Mucosa of stomach (tissue), 1 donor: Measurements from ENCODE around the gene TMEM269.

ENCODE experiments used
- H3K27me3 ChIP-seq: one replicate; pipeline ENCODE4 v1.7.0; 2013; ENCODE audit warnings: mild to moderate bottlenecking, low read length; ENCODE audit not compliant: control insufficient read depth, insufficient read depth
- H3K36me3 ChIP-seq: one replicate; pipeline ENCODE4 v1.7.0; 2013; ENCODE audit warnings: low read length; ENCODE audit not compliant: control insufficient read depth, insufficient read depth
- H3K4me1 ChIP-seq: one replicate; pipeline ENCODE4 v1.7.0; 2013; ENCODE audit warnings: mild to moderate bottlenecking, low read length; ENCODE audit not compliant: control insufficient read depth, insufficient read depth
- H3K4me3 ChIP-seq: one replicate; pipeline ENCODE4 v1.7.0; 2013; ENCODE audit warnings: low read length
- H3K9ac ChIP-seq: one replicate; pipeline ENCODE4 v1.7.0; 2013; ENCODE audit warnings: mild to moderate bottlenecking, low read length, moderate library complexity
- H3K9me3 ChIP-seq: one replicate; pipeline ENCODE4 v1.7.0; 2013; ENCODE audit warnings: mild to moderate bottlenecking, low read length, moderate library complexity; ENCODE audit not compliant: control insufficient read depth
- donor health status: Pancreatic carcinoma.

Gene TMEM269

DNA sequence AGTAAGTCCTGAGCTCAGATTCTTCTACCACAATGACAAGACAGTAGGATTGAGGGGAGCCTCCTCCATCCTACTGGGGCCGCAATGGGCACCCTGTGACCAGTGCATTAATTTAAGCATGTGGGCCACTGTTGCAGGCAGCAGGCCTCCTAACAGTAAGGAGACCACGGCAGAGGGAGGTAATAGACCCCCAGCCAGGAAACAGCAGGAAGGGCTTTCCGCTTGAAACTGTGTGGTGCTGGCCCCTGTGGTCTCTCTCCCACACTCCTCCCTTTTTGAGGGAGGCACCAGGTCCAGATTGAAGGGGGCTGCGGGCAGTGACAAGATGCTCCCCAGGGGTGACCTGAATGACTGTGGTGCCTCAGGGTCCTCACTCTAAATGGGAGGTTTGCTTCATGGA, 43.1 kb upstream of the TMEM269 start:
- Histone ChIP-seq H3K4me1 (peaks cover 8% of the 10 kb centered on the region), H3K9me3 (no peaks in the 10 kb centered on the region), H3K9ac (no peak overlapping the region), H3K4me3 (no peak overlapping the region), H3K36me3 (no peaks in the 10 kb centered on the region), H3K27me3 (no peaks in the 10 kb centered on the region)

DNA sequence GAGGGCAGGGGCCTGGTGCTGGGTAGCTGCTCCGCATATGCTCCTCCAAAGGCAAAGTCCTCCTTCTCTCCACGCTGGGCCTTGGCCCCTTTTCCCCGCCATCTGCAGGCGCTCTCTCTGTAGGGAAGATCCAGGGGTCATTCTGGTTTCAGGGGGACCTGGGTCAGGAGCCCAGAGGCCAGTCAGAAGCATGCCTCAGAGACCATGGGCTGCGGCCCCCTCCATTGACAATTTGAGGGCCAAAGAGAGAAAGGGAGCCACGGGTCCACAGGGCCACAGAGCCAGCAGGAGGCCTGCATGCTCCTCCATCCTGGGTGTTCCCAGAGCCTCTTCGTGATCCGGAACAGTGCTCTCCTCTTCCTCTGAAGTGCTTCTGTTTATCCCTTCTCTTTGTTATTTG, 42.6 kb upstream of the TMEM269 start:
- H3K4me1 ChIP-seq, result peaks cover 4% of the 10 kb centered on the region
- H3K9me3 ChIP-seq, result no peaks in the 10 kb centered on the region
- H3K27me3 ChIP-seq, result no peaks in the 10 kb centered on the region
- no peak overlapping the region for H3K9ac ChIP-seq
- no peaks in the 10 kb centered on the region for H3K36me3 ChIP-seq
- no peak overlapping the region for H3K4me3 ChIP-seq

DNA sequence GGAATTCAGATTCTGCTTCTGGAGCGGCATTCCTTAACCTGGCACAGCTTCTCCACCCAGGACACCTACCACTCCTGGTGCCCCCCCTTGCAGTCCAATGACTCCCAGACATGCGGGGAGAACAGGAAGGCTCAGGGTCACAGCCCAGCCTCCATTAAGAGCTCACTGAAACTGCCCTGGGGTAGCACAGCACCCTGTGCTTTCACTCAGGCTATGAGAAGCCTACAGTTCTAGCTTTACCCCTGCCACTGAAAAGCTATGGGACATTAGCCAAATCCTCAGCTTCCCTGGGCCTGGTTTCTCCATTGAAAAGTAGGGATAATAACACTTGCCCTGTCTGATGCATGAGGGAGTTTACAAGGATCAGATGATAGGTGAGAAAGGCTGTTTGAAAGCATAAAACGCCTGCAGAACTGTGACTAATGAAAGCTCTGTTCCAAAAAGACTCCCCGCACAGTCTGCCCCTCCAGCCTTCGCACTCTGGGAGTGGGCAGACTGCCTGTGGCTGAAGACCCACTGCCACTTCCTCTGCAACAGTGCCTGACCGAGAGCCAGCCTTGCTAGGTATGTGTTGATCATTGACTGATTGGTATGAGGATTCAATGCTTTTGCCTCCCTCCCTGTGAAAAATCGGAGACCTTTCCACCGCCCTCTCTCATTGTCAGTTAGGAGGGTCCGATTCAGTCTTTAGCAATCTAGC, 42.0 kb upstream of the TMEM269 start:
- H3K4me3 ChIP-seq, result no peak overlapping the region
- H3K27me3 ChIP-seq, result no peaks in the 10 kb centered on the region
- peaks cover 4% of the 10 kb centered on the region for H3K4me1 ChIP-seq
- H3K9me3 ChIP-seq, result no peaks in the 10 kb centered on the region
- no peaks in the 10 kb centered on the region for H3K36me3 ChIP-seq
- H3K9ac ChIP-seq, result no peak overlapping the region

DNA sequence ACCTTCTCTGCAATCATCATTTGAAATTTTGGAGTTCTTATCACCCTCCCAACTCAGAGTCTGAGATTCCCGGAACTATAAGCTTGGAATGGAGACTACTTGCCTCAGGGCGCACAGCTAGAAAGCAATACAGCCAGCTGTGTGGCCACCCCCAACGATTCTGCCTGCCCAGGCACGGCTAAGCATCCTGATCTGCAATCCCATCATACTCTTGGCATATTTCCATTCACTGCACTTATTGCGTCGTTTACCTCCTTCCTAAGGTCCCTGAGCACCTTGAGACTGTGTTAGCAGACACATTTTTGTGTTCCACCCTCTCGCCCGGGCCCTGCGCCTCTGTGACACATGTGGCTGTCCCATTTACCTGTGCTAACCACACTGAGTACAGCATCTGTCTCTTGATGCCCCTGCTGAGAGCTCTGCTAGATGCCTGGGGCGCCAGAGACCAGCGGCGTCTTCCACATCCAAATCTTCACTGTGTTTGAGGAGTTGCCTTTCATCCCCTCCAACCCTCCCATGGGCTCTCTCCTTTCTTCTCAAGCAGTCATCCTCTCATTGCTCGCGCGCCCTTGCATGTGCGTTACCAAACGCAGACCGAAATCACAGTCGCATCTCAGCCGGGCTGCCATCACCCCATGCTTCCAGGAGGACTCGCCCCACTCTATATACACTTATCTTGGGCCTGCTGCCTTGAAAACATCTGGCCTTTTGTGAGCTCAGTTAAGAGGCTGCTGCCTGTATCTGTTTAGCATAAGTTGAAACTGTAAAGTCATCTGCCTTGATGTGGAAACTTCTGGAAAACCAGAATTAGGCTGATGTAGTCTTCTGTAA, 41.3 kb upstream of the TMEM269 start:
- no peaks in the 10 kb centered on the region for H3K9me3 ChIP-seq
- no peaks in the 10 kb centered on the region for H3K36me3 ChIP-seq
- peaks cover 4% of the 10 kb centered on the region for H3K4me1 ChIP-seq
- H3K4me3 ChIP-seq, result no peak overlapping the region
- H3K27me3 ChIP-seq, result no peaks in the 10 kb centered on the region
- H3K9ac ChIP-seq, result no peak overlapping the region

DNA sequence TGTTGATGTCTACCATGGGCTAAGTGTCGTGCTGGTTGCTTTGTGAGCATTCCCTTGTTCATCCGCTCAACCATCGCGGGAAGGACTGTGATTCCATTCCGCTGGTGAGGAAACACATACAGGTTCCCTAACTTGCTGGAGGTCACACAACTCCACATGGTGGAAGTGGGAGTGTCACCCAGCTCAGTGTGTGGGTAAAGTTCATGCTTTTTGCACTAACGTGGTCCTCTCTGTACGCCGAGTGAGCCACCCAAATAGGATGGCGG, 40.7 kb upstream of the TMEM269 start:
- H3K4me3 ChIP-seq, result no peak overlapping the region
- H3K36me3 ChIP-seq, result no peaks in the 10 kb centered on the region
- no peaks in the 10 kb centered on the region for H3K9me3 ChIP-seq
- peaks cover 4% of the 10 kb centered on the region for H3K4me1 ChIP-seq
- H3K27me3 ChIP-seq, result no peaks in the 10 kb centered on the region
- no peak overlapping the region for H3K9ac ChIP-seq

DNA sequence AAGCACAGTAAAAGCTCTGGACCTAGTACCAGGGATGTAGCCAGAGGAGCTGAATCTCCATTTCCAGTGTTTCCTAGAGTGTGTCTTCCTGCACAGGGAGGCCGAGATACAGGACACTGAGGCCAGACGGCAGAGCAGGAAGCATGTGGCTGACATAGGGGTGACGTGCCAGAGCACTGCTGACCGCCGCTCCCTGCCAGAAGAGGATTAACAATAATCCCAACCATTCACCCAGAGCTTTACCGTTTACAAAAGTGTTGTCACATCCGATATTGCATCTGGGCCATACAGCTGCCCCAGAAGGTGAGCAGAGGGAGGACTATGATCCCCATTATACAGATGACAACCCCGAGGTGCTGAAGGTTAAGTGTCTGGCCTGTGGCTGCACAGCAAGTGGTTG, 38.9 kb upstream of the TMEM269 start:
- H3K36me3 ChIP-seq, result no peaks in the 10 kb centered on the region
- H3K27me3 ChIP-seq, result no peaks in the 10 kb centered on the region
- H3K9ac ChIP-seq, result no peak overlapping the region
- H3K4me1 ChIP-seq, result no peaks in the 10 kb centered on the region
- no peak overlapping the region for H3K4me3 ChIP-seq
- no peaks in the 10 kb centered on the region for H3K9me3 ChIP-seq

DNA sequence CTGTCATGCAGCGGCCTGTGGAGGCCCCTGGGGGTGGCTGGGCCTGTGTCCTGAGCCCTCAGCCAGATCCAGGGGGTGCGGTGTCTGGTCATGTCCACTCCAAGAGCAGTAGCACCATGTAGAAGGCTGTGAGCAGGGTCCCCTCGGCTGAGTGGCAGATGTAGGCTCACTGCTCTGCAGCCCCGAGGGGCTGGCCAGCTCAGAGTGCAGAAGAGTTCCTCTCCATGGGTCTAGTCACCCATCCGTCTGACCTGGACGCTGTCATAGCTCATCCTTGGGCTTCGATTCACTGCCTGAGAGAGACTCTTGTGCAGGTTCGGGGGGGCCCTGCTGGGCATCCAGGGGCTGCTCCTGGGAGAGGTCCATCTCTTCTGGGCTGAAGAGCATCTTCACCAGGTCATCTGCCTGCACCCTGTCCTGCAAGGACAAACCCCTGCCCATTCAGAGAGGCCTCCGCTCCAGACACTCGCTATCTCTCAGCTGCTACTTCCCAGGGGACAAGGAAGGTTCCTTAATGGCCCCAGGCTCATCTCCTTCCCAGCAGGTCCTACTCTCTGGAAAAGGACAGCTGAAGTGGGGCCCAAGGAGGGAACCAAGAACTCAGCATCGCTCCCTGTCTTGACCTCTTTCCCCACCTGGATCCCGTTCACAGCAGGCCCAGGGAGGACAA, 38.2 kb upstream of the TMEM269 start:
- Histone ChIP-seq H3K9ac (no peak overlapping the region), H3K36me3 (no peaks in the 10 kb centered on the region), H3K9me3 (no peaks in the 10 kb centered on the region), H3K4me1 (no peaks in the 10 kb centered on the region), H3K27me3 (no peaks in the 10 kb centered on the region), H3K4me3 (no peak overlapping the region)

DNA sequence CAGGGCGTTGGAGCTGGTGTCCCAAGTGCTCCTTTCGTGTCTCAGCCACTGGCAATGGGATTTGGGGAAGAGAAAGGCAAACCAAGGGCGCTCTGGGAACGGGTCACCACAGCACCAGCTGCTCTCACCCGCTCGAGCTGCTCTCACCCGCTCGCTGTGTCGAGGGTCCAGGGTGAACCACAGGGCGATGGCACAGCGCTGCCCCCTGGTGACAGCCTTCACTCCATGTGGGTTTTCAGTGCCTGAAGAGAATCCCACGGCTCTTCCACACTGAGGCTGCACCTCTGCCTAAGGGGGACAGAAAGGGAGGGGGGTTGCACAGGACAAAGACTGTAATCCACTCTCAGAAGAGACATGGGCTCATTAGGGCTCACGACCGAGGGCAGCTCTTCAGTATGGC, 37.7 kb upstream of the TMEM269 start:
- Histone ChIP-seq H3K27me3 (no peaks in the 10 kb centered on the region), H3K9me3 (no peaks in the 10 kb centered on the region), H3K4me1 (no peaks in the 10 kb centered on the region), H3K9ac (no peak overlapping the region), H3K36me3 (no peaks in the 10 kb centered on the region), H3K4me3 (no peak overlapping the region)

DNA sequence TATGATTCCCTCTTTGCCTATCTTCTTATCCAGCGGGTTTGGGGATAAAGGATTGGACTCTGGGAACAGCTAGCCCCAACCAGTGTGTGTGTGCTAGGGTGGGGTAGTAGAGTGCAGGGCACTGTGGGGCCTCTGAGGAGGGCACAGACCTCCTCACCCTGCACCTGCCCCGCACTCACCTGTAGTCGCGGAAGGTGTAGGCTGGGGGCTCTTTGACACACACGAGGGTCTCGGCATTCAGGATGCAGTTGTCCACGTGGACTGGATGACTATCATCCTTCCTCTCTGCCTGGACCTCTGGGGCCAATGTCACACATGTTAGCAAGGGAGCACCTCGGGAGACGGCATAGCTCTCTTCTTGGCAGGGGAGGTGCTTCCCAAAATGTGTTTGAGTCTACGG, 36.8 kb upstream of the TMEM269 start:
- no peaks in the 10 kb centered on the region for H3K36me3 ChIP-seq

DNA sequence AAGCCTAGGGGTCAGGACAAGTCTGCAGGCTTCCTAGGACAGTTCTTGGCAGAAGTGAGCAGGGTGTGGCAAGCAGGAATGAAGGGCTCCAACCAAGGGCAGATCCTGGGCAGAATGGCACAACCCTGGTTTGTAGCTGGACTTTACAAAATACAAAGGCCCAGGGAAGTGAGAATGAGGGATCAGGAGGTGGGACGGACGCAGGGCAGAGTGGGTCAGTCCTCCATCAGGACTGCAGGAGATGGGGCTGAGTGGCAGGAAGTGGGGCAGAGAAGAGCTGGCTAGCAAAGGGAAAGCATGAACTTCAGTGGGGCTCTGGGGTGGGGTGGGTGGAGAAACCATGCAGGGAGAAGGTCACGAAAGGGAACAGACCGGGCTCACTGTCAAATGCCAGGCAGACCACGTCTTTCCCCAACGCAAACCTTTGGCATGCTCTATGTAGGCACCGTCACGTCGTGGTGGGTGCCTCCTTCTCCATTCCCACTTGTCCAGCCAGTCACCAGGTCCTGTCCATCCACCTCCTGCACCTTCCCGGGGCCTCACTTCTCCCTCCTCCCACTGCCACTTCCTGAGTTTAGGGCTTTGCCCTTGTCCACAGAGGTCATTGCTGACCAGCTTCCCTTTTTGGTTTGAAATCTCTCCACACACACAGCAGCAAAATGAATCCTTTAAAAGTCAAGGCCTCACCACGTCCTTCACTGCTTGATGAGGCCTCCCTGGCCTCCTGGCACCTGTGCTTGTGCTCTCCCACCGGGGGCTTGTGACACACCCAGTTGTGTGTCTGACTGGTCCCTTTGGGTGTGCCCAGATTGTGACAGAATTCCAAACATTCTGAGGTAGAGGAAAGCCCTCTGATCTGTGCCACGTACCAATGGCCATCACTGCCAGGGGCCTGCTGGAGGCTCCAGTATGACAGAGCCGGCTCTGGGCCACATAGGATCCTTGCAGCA, 36.1 kb upstream of the TMEM269 start:
- Histone ChIP-seq H3K27me3 (no peaks in the 10 kb centered on the region), H3K9me3 (no peaks in the 10 kb centered on the region), H3K36me3 (no peaks in the 10 kb centered on the region), H3K4me1 (peaks cover 7% of the 10 kb centered on the region), H3K4me3 (no peak overlapping the region), H3K9ac (no peak overlapping the region)

More for the DNA sequence above, 36.8 kb upstream of the TMEM269 start:
- Histone ChIP-seq H3K4me1 (peaks cover 3% of the 10 kb centered on the region), H3K27me3 (no peaks in the 10 kb centered on the region), H3K9ac (no peak overlapping the region), H3K9me3 (no peaks in the 10 kb centered on the region), H3K4me3 (no peak overlapping the region)

DNA sequence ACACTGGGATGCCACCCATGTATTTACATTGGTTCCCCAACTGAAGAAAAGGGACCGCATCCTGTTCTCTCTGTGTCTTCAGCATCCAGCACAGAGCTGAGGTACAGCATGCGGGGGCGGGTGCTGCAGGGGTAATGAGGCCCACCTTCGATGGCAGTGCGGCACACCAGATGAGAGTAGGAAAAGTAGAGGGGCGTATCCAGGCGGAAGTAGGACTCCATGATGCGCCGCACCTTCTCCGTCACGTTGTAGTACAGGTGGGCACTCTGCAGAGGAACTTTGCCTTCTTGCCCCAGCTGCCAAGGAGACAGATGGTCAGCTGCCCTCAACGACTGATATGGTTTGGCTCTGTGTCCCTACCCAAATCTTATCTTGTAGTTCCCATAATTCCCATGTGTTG, 34.8 kb upstream of the TMEM269 start:
- H3K9me3 ChIP-seq, result no peaks in the 10 kb centered on the region
- no peak overlapping the region for H3K9ac ChIP-seq
- no peak overlapping the region for H3K4me3 ChIP-seq
- no peaks in the 10 kb centered on the region for H3K27me3 ChIP-seq
- peaks cover 7% of the 10 kb centered on the region for H3K4me1 ChIP-seq
- H3K36me3 ChIP-seq, result no peaks in the 10 kb centered on the region
